GM12878 (cell line): Measurements from ENCODE around the gene CNOT2. TPM values are rescaled to one million over a fixed set of nuclear protein-coding genes. Genes with fewer than 3 reads are reported as not detected.

Source experiments
- ATAC-seq: fragments of 200-7000 bp; cut with Tn5 transposase; 3 replicates; pipeline ENCODE4 v1.9.1; 2020; ENCODE audit warnings: mild to moderate bottlenecking, moderate library complexity
- BruUV-seq: library from RNA; stranded (reverse); fragments of 400-500 nt; replicated peaks from 2 replicates; lab custom pipeline; 2021; lab: Mats Ljungman, UMichigan
- CTCF ChIA-PET: fragments of 300-600 bp; sonication (Branson Sonifier 250); formaldehyde crosslinking; extraction: SDS; loops from one replicate; lab custom pipeline; 2021; ENCODE audit warnings: inconsistent platforms; lab: Yijun Ruan, JAX
- POLR2A ChIA-PET: fragments of 350-600 bp; formaldehyde crosslinking; extraction: SDS; loops from one replicate; lab custom pipeline; 2021; ENCODE audit warnings: inconsistent platforms; lab: Charles Lee
- RAD21 ChIA-PET: fragments of 300-600 bp; sonication (Branson Sonifier 250); formaldehyde crosslinking; loops from one replicate; lab custom pipeline; 2023; ENCODE audit warnings: antibody characterized with exemption; ENCODE audit not compliant: unreplicated experiment; lab: Charles Lee
- SMC1A ChIA-PET: fragments of 300-600 bp; sonication (Branson Sonifier 250); formaldehyde crosslinking; loops from one replicate; lab custom pipeline; 2023; ENCODE audit not compliant: unreplicated experiment, uncharacterized antibody; lab: Charles Lee
- DNase-seq: peaks from one replicate; pipeline ENCODE4 v3.0.0-alpha.2; 2011; ENCODE audit warnings: low read depth, low spot score
- FAIRE-seq: peaks from 3 replicates; lab custom pipeline; 2011; peaks lifted over from hg19 to GRCh38; lab: Jason Lieb, UNC
- H2AFZ ChIP-seq: 2 replicates; pipeline ENCODE4 v1.6.0; 2011; ENCODE audit warnings: low read depth, low read length, control low read depth; ENCODE audit not compliant: control insufficient read depth
- H3K27ac ChIP-seq: 2 replicates; pipeline ENCODE4 v1.5.1; 2011; ENCODE audit warnings: control low read depth; ENCODE audit not compliant: control insufficient read depth, insufficient read depth
- H3K27me3 ChIP-seq, 2 experiments: replicated peaks in 1 of 2; 2 replicates each; pipeline versions ENCODE4 v1.6.0 to v1.6.1; 2011; ENCODE audit warnings: low read length in 1 of 2; ENCODE audit not compliant: control insufficient read depth in 2 of 2, insufficient read depth in 2 of 2
- H3K36me3 ChIP-seq, 2 experiments: 2 replicates each; pipeline ENCODE4 v1.5.1; 2011; ENCODE audit warnings: low read length in 1 of 2; ENCODE audit not compliant: control insufficient read depth in 2 of 2, insufficient read depth in 2 of 2
- H3K4me1 ChIP-seq: 2 replicates; pipeline ENCODE4 v1.6.1; 2011; ENCODE audit warnings: mild to moderate bottlenecking, low read length, moderate library complexity, mixed read lengths; ENCODE audit not compliant: control insufficient read depth, insufficient read depth
- H3K4me2 ChIP-seq: 2 replicates; pipeline ENCODE4 v1.6.0; 2011; ENCODE audit warnings: control low read depth; ENCODE audit not compliant: control insufficient read depth, insufficient read depth
- H3K4me3 ChIP-seq: fragments of 200-600 bp; sonication (generic); 2 replicates; pipeline ENCODE4 v1.5.1; 2016
- H3K79me2 ChIP-seq: 2 replicates; pipeline ENCODE4 v1.6.0; 2011; ENCODE audit warnings: low read length; ENCODE audit not compliant: control insufficient read depth, insufficient read depth
- H3K9ac ChIP-seq: 2 replicates; pipeline ENCODE4 v1.8.0; 2011; ENCODE audit warnings: low read length, control low read depth, mixed read lengths; ENCODE audit not compliant: control insufficient read depth, insufficient read depth
- H3K9me3 ChIP-seq: replicated peaks from 3 replicates; pipeline ENCODE4 v1.5.1; 2011; ENCODE audit warnings: mild to moderate bottlenecking, low read length; ENCODE audit not compliant: control insufficient read depth, insufficient read depth
- H4K20me1 ChIP-seq: 2 replicates; pipeline ENCODE4 v1.6.0; 2011; ENCODE audit not compliant: control insufficient read depth, insufficient read depth
- BMI1 ChIP-seq: fragments of 450-650 bp; IDR thresholded peaks from 2 replicates; pipeline ENCODE4 v1.6.1; 2016; ENCODE audit warnings: mild to moderate bottlenecking, moderate library complexity, borderline replicate concordance
- CHD2 ChIP-seq: IDR thresholded peaks from 2 replicates; pipeline ENCODE4 v1.6.1; 2011; ENCODE audit warnings: low read depth, low read length, improper control_type of control experiment, borderline replicate concordance
- CREB1 ChIP-seq: IDR thresholded peaks from 2 replicates; pipeline ENCODE4 v1.6.1; 2012; ENCODE audit warnings: low read depth, mild to moderate bottlenecking, inconsistent platforms
- FOS ChIP-seq: IDR thresholded peaks from 3 replicates; pipeline ENCODE4 v1.6.1; 2011; ENCODE audit warnings: borderline replicate concordance; ENCODE audit not compliant: insufficient read length; ENCODE audit errors: extremely low read depth
- IKZF1 ChIP-seq: fragments of 450-650 bp; conservative IDR thresholded peaks from 2 replicates; pipeline ENCODE4 v1.6.1; 2017; ENCODE audit warnings: antibody characterized with exemption, mild to moderate bottlenecking
- MTA2 ChIP-seq: fragments of 450-650 bp; IDR thresholded peaks from 2 replicates; pipeline ENCODE4 v1.6.1; 2016; ENCODE audit warnings: low read depth, mild to moderate bottlenecking, moderate library complexity
- PAX8 ChIP-seq: fragments of 450-650 bp; IDR thresholded peaks from 2 replicates; pipeline ENCODE4 v1.6.1; 2017; ENCODE audit warnings: mild to moderate bottlenecking, moderate library complexity
- RB1 ChIP-seq: fragments of 450-650 bp; formaldehyde crosslinking; IDR thresholded peaks from 2 replicates; pipeline ENCODE4 v1.6.1; 2017; ENCODE audit warnings: mild to moderate bottlenecking, borderline replicate concordance
- RBBP5 ChIP-seq: fragments of 200-600 bp; sonication (generic); conservative IDR thresholded peaks from 2 replicates; pipeline ENCODE4 v1.6.1; 2016
- SMAD5 ChIP-seq: IDR thresholded peaks from 2 replicates; pipeline ENCODE4 v1.6.1; 2016; ENCODE audit warnings: antibody characterized with exemption, low read depth
- SREBF2 ChIP-seq: IDR thresholded peaks from 2 replicates; pipeline ENCODE4 v1.6.1; 2012; ENCODE audit warnings: mild to moderate bottlenecking, low read length
- TAF1 ChIP-seq: IDR thresholded peaks from 2 replicates; pipeline ENCODE4 v1.6.1; 2011; ENCODE audit warnings: mild to moderate bottlenecking, low read depth, low read length, borderline replicate concordance
- WRNIP1 ChIP-seq: IDR thresholded peaks from 2 replicates; pipeline ENCODE4 v1.6.1; 2011; ENCODE audit warnings: low read depth, low read length, improper control_type of control experiment, borderline replicate concordance
- ZNF24 ChIP-seq: fragments of 450-650 bp; IDR thresholded peaks from 2 replicates; pipeline ENCODE4 v1.6.1; 2017; ENCODE audit warnings: antibody characterized with exemption, mild to moderate bottlenecking
- ZNF274 ChIP-seq: IDR thresholded peaks from one replicate; pipeline ENCODE4 v1.8.0; 2011; ENCODE audit not compliant: insufficient read length, insufficient read depth
- WGBS: methylation state at CpG from one replicate; pipeline ENCODE4 v1.1.6; 2016; ENCODE audit warnings: low lambda C conversion rate; ENCODE audit not compliant: insufficient replicate concordance, insufficient coverage; ENCODE audit errors: missing lambda C conversion rate; 5-methylcytosine and 5-hydroxymethylcytosine counted together
- in situ Hi-C: fragments of 300-500 bp; cut with MboI; formaldehyde crosslinking; loops from 9 replicates; pipeline ENCODE4 v1.14.3; 2018; ENCODE audit warnings: mixed read lengths
- intact Hi-C: fragments of 100-400 bp; cut with micrococcal nuclease; formaldehyde crosslinking; loops from one replicate; pipeline ENCODE4 v1.14.2; 2022; ENCODE audit not compliant: unreplicated experiment
- polyA plus RNA-seq, 11 experiments: library from polyadenylated mRNA; depleted of rRNA in 4 of 11; unstranded in 6 of 11; stranded (reverse) in 5 of 11; fragments of >200 nt; fragmentation: Nextera tagmentation in 4 of 11; fragmentation: Illumina TruSeq in 1 of 11; extraction: Ambion mirVana in 4 of 11; extraction: Trizol in 1 of 11; gene quantifications; 1 replicate in 1 of 11; 2 replicates in 10 of 11; pipeline versions ENCODE4 v1.2.1 to v1.2.3, GENCODE V29; 2011 to 2016; ENCODE audit warnings: inconsistent platforms in 2 of 11, missing spikeins in 2 of 11, low read depth in 1 of 11
- total RNA-seq, 4 experiments: library from RNA; depleted of rRNA in 3 of 4; stranded (reverse); fragments of >200 nt in 3 of 4; fragmentation: Illumina TruSeq in 1 of 4; extraction: Trizol in 1 of 4; gene quantifications; 2 replicates each; pipeline versions ENCODE4 v1.2.1 to v1.2.3, GENCODE V29; 2013 to 2021
- TF ChIP-seq, protein P1 (sequence below): IDR thresholded peaks from 2 replicates; pipeline ENCODE4 v1.6.1; 2012; ENCODE audit warnings: improper control_type of control experiment, low read depth, low read length; ENCODE audit not compliant: insufficient replicate concordance
- TF ChIP-seq, protein P2 (sequence below): fragments of 450-650 bp; IDR thresholded peaks from 2 replicates; pipeline ENCODE4 v1.6.1; 2017; ENCODE audit warnings: borderline replicate concordance

Gene CNOT2
- total and polyA plus RNA-seq, 10 of the 15 experiments (the other 5 are each of a cell fraction or from before 2014, with no cell fraction given), result 37.9 to 127 (median 82.4) TPM

DNA sequence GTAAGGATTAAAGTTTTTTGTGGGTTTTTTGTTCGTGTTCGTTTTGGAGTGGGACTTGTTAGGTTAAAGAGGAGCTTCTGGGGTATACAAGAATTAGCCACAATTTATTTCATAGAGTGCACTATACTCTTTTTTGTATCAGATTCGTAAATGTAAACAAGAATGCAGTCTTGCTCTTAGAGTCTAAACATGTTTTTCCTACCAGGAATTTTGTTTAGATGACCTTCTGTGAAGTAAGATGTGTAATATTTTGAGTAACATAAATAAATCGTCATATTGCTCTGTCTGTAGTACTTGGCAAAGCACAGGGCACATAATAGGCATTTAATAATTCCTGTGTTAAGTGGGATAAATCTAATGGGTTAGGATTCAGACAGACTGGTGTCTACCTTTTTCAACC lies 9.6 kb downstream of the CNOT2 start (continued):
- TF ChIP-seq, protein P1, sequence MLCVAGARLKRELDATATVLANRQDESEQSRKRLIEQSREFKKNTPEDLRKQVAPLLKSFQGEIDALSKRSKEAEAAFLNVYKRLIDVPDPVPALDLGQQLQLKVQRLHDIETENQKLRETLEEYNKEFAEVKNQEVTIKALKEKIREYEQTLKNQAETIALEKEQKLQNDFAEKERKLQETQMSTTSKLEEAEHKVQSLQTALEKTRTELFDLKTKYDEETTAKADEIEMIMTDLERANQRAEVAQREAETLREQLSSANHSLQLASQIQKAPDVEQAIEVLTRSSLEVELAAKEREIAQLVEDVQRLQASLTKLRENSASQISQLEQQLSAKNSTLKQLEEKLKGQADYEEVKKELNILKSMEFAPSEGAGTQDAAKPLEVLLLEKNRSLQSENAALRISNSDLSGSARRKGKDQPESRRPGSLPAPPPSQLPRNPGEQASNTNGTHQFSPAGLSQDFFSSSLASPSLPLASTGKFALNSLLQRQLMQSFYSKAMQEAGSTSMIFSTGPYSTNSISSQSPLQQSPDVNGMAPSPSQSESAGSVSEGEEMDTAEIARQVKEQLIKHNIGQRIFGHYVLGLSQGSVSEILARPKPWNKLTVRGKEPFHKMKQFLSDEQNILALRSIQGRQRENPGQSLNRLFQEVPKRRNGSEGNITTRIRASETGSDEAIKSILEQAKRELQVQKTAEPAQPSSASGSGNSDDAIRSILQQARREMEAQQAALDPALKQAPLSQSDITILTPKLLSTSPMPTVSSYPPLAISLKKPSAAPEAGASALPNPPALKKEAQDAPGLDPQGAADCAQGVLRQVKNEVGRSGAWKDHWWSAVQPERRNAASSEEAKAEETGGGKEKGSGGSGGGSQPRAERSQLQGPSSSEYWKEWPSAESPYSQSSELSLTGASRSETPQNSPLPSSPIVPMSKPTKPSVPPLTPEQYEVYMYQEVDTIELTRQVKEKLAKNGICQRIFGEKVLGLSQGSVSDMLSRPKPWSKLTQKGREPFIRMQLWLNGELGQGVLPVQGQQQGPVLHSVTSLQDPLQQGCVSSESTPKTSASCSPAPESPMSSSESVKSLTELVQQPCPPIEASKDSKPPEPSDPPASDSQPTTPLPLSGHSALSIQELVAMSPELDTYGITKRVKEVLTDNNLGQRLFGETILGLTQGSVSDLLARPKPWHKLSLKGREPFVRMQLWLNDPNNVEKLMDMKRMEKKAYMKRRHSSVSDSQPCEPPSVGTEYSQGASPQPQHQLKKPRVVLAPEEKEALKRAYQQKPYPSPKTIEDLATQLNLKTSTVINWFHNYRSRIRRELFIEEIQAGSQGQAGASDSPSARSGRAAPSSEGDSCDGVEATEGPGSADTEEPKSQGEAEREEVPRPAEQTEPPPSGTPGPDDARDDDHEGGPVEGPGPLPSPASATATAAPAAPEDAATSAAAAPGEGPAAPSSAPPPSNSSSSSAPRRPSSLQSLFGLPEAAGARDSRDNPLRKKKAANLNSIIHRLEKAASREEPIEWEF, result no peak
- no peak for TF ChIP-seq PAX8
- TF ChIP-seq ZNF24, result no peak

DNA sequence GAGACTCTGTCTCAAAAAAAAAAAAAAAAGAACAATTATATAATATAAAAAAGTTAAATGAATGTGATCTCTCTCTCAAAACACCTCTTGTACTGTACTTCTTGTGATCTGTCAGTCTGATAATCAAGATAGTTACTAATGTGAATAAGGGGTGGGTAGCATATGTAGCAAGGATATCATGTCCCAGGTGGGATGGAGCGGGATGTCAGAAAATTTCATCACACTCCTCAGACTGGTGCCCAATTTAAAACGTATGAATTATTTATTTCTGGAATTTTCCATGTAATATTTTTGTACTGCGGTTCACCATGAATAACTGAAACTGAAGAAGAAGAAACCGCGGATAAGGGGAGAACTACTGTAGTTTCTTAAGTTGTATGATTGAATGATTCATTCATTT lies 11.0 kb downstream of the CNOT2 start:
- ATAC-seq, result no peak
- H3K4me2 ChIP-seq, result no peak overlapping the region
- H3K9me3 ChIP-seq, result no peaks in the 10 kb centered on the region; the same call in 2 of the 3 replicates
- ChIA-PET RAD21 (no interaction called here), POLR2A (no interaction called here), CTCF (no interaction called here), SMC1A (interaction anchor here (1.3 kb wide), 1 partner anchor 9 kb away, joined by 3 read pairs; no protein-coding TSS in a partner anchor)
- H4K20me1 ChIP-seq, result no peaks in the 10 kb centered on the region
- DNase-seq, result no peak
- no TSS peak for BruUV-seq
- H2AFZ ChIP-seq, result no peak overlapping the region
- H3K4me1 ChIP-seq, result no peaks in the 10 kb centered on the region
- TF ChIP-seq RBBP5 (no peak), MTA2 (no peak), FOS (no peak), TAF1 (no peak), ZNF274 (no peak), CHD2 (no peak), RB1 (no peak), SREBF2 (no peak), IKZF1 (no peak), WRNIP1 (no peak), CREB1 (no peak), SMAD5 (no peak), BMI1 (no peak)
- TF ChIP-seq, protein P2, sequence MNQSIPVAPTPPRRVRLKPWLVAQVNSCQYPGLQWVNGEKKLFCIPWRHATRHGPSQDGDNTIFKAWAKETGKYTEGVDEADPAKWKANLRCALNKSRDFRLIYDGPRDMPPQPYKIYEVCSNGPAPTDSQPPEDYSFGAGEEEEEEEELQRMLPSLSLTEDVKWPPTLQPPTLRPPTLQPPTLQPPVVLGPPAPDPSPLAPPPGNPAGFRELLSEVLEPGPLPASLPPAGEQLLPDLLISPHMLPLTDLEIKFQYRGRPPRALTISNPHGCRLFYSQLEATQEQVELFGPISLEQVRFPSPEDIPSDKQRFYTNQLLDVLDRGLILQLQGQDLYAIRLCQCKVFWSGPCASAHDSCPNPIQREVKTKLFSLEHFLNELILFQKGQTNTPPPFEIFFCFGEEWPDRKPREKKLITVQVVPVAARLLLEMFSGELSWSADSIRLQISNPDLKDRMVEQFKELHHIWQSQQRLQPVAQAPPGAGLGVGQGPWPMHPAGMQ, result no peak
- intact Hi-C loops (no loop called here), in situ Hi-C loops (no loop called here)
- H3K27ac ChIP-seq, result no peak overlapping the region
- no peak for FAIRE-seq
- no peaks in the 10 kb centered on the region for H3K27me3 ChIP-seq
- H3K79me2 ChIP-seq, result peaks cover 90% of the 10 kb centered on the region
- H3K36me3 ChIP-seq, result no peaks in the 10 kb centered on the region; a peak in 1 of 4 replicates
- H3K9ac ChIP-seq, result no peak overlapping the region
- WGBS, result over 99% methylated on average over 5 of the region's 5 CpGs
- H3K4me3 ChIP-seq, result no peak overlapping the region
